ENCODE data around the gene SLAMF6.
"Not testable (repeated sequence)": the region's sequence is repeated elsewhere in the genome, so short reads cannot be mapped to it uniquely, and the experiment has no call there.

Gene SLAMF6

DNA sequence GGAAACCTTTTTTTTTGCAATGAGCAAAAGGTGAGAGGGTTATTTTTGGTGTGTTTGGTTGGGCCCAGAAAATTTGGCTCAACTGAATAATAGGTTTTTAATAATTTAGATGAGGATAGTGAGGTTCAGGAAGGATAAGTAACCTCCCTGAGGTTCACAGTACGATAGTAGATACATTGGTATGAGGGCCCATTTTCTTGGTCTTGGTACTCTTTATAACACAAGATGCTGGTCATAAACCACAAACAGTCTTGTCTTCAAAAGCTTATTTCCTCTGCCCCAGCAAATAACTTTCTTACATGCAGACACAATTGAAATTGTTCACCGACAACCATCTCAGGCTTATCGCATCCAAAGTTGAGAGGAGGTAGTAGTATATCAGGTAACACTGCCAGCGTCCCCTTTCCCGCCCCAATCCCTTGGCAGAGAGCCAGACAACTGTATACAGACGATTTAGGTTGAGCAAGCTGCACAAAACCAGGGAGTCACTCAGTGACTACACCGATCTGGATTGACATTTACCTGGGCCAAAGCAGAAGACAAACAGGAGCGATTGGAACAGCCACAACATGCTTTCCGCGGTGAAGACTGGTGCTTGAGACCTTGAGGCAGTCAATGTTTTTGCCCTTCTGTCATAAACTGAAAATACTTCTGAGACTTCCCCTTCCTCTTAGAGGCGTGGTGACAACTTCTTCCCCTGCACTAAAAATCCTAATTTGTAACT is at the start of gene SLAMF6:
Gene SLAMF6 (minus strand): TSS at position 634 of the 724 bp plus-strand sequence. CDS start 63 bp downstream, at position 571.
- no peak for DNase-seq (ENCODE audit: low read depth in 2 of 2, low spot score in 1 of 2)

DNA sequence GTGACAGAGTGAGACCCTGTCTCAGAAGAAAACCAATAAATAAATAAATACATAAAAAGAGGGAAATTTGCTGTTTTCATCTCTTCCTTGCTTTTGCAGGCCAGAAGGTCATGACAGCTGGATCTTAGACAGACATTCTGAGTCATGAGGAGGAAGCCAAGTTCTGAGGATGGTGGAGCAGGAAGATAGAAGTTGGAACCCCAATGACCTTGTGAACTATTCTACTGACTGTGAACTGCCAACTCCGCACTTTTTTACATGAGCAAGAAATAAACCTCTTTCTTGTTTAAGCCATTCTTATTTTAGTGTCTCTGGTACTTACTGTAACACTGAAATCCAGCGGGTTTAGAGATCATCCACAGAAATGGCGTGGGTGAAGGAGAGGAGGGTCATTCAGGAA is 47.8 kb upstream of the SLAMF6 start:
- DNase-seq (ENCODE audit: low read depth in 2 of 2, low spot score in 1 of 2), result no peak

DNA sequence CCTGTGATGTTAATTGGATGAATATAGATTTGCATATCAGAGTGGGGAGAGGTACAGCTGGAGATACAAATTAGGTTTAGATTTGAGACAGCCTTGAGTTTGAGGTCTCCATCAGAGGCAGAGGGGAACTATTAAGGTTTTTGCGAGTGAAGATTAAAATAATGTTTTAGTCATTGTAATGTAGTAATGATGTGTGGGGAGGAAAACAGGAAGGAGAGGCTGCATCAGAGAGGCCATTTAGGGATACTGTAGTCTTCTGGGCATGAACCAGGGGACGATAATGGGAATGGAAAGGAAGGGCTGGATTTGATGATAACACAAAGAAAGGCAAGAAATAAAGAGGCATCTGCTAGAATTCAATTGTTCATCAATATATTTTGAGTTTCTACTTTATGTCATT is 46.8 kb upstream of the SLAMF6 start:
- no peak for DNase-seq (ENCODE audit: low read depth in 2 of 2, low spot score in 1 of 2)

DNA sequence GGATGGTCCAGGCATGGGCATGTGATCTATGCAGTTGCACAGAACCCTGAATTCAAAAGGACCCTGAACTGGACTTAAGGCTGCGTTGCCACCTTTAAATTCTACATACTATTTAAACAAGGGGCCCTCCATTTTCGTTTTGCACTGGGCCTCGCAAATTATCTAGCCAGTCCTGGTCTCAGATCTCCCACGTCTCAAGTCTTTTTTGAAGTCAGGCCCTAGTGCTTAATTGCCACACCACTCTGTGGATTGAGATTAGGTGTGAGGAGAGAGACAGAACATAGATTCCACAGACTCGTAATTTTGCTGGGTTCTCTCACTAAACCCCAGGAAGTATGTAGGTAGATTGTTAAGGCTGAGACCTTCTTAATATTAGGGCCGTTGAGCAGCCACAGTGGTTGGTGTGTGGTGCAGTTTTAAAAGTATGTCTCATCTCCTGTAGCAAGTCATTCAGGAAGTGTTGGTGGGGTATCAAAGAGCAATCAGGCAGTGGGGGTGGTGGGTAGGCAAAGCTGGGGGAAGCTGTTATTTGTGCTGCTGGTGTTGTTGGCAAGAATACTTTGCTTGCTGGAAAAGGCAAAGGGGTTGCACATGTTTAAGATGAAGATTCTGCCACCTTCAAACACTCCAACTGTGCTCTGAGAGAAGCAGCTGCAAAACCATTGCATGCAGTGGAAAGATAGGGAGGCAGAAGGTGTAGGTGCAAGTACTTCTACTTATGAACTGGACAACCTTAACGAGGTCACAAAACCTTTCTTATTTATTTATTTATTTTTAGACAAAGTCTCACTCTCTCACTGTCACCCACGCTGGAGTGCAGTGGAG is 45.0 kb upstream of the SLAMF6 start:
- peak; percentile 20 to 70 for DNase-seq (ENCODE audit: low read depth in 2 of 2, low spot score in 1 of 2)

DNA sequence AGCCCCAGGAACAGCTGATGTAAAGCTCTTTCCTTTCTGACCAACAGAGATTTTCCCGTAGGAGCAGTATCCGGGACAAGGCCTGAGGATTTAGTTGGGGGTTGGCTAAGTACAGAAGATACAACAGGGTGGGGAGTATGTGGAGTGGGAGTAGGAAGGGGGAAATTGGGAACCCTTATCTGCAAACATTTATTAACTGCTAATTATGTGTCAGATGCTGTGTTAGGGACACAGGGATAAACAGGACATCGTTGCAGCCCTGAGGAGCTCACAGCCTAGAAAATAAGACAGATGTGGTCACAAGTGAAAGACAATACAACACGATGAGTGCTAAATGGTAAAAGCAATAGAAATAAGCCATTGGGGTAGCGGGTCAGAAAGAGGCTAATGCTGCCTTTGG is 44.3 kb upstream of the SLAMF6 start:
- DNase-seq (ENCODE audit: low read depth in 2 of 2, low spot score in 1 of 2), result no peak

DNA sequence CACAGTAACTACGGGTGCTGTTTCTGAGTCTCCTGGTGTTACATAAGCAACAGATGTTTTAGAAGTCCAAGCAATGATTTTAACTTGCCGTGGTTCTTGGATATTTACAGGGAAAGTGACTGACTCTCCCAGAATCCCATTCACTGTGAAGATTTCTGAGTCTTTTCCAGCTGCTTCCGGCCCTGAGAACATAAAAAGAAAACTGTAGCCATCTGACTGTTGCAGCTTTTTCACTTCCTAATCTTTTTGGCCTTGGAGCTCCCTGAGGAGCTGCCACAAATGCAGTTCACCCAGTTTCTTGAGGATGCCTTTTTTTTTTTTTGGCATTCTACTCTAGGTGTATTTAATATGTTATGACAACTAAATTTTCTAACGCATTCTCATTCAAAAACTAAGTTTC is 42.5 kb upstream of the SLAMF6 start:
- no peak for DNase-seq (ENCODE audit: low read depth in 2 of 2, low spot score in 1 of 2)

DNA sequence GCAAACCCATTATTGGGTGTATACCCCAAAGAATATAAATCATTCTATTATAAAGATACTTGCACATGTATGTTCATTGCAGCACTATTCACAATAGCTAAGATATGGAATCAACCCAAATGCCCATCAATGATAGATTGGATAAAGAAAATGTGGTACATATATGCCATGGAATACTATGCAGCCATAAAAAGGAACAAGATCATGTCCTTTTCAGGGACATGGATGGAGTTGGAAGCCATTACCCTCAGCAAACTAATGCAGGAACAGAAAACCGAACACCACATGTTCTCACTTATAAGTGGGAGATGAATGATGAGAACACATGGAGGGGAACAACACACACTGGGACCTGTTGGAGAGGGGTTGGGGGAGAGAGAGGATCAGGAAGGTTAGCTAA is 40.2 kb upstream of the SLAMF6 start:
- DNase-seq (ENCODE audit: low read depth in 2 of 2, low spot score in 1 of 2), result not testable (repeated sequence)

DNA sequence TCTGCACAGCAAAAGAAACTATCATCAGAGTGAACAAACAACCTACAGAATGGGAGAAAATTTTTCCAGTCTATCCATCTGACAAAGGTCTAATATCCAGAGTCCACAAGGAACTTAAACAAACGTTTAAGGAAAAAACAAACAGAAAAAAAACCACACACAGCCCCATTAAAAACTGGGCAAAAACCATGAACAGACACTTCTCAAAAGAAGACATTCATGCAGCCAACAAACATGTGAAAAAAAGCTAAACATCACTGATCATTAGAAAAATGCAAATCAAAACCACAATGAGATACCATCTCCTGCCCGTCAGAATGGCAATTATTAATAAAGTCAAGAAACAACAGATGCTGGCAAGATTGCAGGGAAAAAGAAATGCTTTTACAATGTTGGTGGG is 39.7 kb upstream of the SLAMF6 start:
- DNase-seq (ENCODE audit: low read depth in 2 of 2, low spot score in 1 of 2), result not testable (repeated sequence)

DNA sequence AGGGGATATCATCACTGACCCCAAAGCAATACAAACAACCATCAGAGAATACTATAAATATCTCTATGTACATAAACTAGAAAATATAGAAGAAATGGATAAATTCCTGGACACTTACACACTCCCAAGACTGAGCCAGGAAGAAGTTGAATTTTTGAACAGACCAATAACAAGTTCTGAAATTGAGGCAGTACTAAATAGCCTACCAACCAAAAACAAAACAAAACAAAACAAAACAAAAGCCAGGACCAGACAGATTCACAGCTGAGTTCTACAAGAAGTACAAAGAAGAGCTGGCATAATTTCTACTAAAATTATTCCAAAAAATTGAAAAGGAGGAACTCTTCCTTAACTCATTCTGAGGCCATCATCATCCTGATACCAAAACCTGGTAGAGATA is 37.8 kb upstream of the SLAMF6 start:
- DNase-seq (ENCODE audit: low read depth in 2 of 2, low spot score in 1 of 2), result no peak

DNA sequence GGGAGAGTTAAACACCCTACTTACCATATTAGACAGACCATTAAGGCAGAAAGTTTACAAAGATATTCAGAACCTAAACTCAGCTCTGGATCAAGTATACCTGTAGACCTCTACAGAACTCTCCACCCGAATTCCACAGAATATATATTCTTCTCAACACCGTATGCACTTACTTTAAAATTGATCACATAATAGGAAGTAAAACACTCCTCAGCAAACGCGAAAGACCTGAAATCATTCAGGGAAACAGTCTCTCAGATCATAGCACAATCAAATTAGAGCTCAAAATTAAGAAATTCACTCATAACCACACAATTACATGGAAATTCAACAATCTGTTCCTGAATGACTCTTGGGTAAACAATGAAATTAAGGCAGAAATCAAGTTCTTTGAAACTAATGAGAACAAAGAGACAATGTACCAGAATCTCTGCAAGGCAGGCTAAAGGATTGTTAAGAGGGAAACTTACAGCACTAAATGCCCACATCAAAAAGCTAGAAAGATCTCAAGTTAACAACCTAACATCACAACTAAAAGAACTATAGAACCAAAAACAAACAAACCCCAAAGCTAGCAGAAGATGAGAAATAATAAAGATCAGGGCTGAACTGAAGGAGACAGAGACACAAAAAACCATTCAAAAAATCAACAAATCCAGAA is 37.1 kb upstream of the SLAMF6 start:
- DNase-seq (ENCODE audit: low read depth in 2 of 2, low spot score in 1 of 2), result no peak

DNA sequence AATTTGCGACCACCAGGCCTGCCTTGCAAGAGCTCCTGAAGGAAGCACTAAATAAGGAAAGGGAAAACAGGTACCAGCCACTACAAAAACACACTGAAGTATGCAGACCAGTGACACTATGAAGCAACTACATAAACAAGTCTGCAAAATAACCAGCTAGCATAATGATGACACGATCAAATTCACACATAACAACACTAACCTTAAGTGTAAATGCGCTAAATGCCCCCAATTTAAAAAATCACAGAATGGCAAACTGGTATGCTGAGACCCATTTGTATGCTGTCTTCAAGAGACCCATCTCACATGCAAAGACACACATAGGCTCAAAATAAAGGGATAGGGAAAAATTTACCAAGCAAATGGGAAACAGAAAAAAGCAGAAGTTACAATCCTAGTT is 36.4 kb upstream of the SLAMF6 start:
- DNase-seq (ENCODE audit: low read depth in 2 of 2, low spot score in 1 of 2), result not testable (repeated sequence)

DNA sequence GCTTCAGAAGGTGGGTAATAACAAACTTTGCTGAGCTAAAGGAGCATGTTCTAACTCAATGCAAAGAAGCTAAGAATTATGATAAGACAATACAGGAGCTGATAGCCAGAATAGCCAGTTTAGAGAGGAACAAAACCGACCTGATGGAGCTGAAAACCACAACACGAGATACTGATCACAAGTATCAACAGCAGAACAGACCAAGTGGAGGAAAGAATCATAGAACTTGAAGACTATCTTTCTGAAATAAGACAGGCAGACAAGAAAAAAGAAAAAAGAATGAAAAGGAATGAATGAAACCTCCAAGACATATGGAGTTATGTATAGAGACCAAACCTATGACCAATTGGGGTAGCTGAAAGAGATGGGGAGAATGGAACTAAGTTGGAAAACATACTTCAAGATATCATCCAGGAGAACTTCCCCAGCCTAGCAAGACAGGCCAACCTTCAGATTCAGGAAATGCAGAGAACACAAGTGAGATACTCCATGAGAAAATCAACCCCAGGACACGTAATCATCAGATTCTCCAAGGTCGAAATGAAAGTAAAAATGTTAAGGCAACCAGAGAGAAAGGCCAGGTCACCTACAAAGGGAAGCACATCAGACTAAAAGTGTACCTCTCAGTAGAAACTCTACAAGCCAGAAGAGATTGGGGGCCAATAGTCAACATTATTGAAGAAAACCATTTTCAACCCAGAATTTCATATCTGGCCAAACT is 35.8 kb upstream of the SLAMF6 start:
- no peak for DNase-seq (ENCODE audit: low read depth in 2 of 2, low spot score in 1 of 2)

DNA sequence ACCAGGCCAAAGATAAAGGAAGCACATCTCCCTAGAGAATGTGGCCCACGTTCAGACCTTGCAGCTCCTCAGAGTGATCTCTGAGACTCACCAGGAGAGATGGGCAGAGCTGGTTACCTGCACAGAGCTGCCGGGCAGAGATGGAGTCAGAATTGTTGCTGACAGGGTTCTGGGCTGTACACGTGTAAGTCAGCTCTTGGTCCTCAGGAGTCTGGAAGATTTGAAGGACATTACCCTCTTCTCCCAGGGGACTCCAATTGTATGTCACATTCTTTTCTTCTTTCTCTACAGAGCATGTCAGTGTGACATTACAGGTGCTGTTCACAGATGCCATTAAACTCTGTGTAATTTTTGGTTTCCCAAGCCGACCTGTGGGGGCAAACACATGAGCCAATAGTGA is 30.7 kb upstream of the SLAMF6 start:
- DNase-seq (ENCODE audit: low read depth in 2 of 2, low spot score in 1 of 2), result no peak

DNA sequence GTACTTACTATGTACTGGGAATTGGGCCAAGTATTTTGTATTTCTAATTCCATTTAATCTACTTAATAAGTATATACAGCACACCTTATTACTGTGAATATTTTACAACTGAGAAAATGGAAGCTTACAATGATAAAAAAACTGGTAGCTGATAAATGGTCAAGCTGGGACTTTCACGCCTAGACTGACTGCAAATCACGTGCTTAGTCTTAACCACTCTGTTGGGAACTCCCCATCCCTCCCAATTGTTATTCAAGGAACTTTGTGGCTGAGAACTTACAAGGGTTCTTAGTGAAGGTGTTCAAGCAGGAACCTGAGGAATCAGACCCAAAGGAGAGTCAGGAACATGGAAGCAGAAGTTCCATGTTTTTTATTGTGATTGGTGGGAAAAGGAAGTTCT is 29.4 kb upstream of the SLAMF6 start:
- DNase-seq (ENCODE audit: low read depth in 2 of 2, low spot score in 1 of 2), result no peak

DNA sequence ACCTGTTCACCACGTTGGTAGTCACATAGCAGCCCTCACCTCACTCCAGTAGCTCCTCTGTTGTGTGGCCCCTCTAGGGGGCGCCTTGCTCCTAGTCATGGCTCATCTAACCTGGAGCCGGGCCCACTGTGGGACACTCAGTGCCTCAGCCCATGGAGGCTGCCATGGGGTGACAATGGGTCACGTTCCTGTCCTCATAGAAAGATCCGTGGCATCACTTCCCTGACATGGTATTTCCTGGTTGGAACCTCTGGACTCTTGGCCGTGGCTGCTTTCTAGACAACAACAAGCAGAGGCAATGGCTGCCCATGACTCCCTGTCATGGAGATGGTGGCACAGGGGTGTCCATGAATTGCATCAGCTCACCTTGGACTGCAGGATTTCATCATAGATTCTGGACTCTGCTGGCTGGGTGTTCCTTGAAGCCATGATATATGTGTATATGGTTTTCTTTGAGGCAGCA is 27.5 kb upstream of the SLAMF6 start:
- peak; percentile 34 to 50 for DNase-seq (ENCODE audit: low read depth in 2 of 2, low spot score in 1 of 2)

DNA sequence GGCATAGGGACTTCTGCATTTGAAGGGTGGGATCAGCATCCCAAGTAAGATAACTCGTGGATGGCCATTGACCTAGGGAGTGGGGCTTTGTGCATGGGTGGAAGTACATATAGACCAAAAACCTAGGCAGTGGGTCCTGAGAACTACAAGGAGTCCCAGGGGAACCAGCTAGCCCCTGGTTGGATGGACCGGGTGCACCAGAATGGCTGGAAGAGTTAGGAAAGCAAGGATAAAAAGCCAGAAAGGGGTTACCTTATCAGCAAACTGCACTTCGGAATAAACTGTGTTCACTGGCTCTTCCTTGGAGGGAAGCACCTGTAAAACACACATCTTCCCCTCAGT is 26.6 kb upstream of the SLAMF6 start:
- no peak for DNase-seq (ENCODE audit: low read depth in 2 of 2, low spot score in 1 of 2)

DNA sequence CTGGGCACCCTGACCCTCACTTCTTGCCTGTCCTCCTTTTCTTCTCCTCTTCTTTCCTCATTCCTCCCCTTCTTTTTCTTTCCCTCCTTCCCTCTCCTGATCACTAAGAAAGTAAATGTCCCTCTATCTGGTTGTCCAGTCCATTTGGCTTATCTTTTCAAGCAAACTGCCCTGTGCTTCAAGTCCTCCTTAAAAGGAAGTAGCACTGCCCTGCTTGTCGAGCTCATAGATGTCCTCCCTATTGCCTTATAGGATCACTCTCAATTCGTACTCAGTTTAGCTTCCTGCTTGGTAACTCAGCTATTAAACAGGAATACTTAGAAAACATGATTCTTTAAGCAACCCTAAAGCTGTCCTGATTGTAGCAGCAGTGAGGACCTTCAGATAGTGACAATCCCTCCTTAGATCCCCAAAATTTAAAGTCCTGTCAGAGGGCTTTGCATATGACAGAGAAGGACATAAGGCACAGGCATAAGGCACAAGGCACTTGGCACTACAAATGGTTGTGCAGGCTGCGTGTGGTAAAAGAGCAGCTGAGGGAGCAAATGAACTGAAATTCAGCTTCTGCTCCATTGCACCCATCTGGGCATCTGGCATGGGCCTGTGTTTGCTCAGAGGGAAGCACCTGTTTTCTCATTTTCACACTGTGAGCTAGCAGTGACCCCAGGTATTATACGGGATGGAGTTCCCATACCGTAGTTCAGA is 26.1 kb upstream of the SLAMF6 start:
- no peak for DNase-seq (ENCODE audit: low read depth in 2 of 2, low spot score in 1 of 2)

DNA sequence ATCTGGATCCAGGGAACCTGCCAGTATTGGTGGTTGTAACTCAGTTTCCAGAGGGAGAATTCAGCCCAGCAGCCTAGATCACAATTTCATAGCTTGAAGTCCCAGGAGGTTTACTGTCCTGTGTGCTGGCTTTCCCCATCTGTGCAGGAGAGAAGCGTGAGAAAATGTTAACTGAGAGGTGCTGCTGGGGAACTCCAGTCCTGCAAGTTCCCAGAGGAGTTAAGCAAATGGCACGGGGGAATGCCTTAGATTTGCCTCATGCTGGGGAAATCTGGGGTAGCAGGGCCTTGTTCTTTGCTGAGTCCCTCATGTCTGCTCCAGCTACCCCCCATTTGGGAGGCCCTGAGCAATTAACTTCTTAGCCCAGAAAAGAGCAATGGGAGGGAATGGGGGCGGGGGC is 25.1 kb upstream of the SLAMF6 start:
- DNase-seq (ENCODE audit: low read depth in 2 of 2, low spot score in 1 of 2), result no peak

DNA sequence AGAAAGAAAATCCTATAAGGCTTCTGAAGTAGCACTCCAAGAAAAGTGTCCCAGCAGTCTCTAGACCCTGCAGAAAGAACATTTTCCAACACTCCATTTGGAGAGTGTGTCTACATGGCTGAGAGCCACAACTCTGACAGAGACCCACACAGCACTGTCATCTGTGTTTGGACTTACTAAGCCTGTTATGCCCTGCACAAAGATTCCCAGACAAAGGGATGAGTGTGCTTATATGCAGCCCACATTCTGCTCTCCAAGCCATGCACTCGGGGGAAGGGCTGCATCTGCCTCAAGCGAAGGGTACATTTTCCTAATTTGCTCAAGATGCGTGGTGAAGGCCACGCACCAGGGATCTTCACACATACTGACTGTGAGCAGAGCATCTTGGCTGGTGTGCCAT is 24.4 kb upstream of the SLAMF6 start:
- DNase-seq (ENCODE audit: low read depth in 2 of 2, low spot score in 1 of 2), result no peak

DNA sequence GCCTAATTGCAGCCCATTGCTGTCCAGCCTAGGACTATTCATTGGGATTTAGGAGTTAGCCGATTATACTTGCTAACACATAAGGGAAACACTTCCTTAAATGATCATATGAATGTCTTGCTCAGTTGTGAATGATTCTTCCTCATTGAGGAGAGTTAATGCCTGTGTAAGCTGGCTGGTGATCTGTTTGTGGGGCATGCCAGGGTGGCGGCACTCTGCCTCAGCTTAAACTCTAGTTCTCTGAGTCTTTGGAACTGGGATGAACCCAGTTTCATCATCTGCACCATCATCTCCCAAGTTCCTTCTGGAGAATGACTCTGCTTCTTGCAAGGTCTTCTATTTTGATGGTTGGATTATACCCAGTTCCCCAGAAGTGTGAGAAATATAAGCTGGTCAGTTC is 23.9 kb upstream of the SLAMF6 start:
- no peak for DNase-seq (ENCODE audit: low read depth in 2 of 2, low spot score in 1 of 2)

DNA sequence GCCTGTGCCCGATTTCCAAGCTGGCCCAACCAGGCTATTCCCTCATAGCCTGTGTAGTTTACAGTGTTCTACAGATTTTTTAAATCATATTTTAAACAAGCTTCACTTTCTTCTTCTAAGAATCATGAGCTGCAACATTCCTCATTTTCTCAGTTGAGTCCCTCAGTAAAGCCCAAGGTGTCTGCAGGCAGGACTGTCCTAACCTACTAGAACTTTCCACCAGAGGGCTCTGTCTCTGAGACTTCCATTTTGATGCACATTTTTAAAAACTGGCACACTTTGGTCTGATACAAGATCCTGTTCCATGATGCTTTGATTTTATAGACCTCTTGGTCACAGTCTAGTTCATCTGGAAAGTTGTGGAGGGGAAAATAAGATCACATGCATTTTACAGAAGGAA is 21.6 kb upstream of the SLAMF6 start:
- no peak for DNase-seq (ENCODE audit: low read depth in 2 of 2, low spot score in 1 of 2)
